ENCODE results near the gene SLC16A9.
"Not testable (repeated sequence)": the region's sequence is repeated elsewhere in the genome, so short reads cannot be mapped to it uniquely, and the experiment has no call there.

The SLC16A9 gene

DNA sequence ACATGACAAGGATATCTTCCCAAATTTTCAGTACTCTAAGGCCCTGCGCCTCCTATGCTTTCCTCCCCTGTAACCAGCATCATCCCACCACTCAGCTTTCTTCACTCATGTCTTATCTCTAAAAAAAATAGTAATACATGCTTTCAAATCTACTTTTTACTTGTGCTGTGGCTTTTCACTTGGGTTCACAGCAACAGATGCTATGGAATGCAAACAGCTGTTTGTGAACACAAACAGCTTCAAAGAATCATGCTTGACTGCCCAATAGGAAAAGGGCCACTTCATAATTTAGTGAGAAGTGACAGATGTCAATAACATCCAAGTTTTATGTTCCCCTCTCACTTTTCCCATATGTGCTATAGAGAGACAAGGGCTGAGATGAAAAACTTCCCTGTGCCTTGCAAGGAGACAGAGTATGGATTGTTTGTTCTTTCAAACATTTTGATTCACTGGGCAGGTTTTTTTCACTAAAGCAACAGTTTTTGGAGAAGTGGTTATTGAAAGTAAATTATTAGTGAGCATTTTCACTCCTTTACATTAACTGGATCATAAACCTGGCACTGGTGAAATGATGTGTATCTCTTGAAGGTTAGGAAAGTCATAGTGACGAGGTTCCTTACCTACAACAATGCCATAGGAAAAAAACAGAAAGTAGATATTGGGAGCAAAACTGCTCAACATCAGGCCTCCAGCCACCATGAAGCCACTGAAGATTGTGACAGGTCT is 37.3 kb downstream of the SLC16A9 start:
- no peak for DNase-seq

DNA sequence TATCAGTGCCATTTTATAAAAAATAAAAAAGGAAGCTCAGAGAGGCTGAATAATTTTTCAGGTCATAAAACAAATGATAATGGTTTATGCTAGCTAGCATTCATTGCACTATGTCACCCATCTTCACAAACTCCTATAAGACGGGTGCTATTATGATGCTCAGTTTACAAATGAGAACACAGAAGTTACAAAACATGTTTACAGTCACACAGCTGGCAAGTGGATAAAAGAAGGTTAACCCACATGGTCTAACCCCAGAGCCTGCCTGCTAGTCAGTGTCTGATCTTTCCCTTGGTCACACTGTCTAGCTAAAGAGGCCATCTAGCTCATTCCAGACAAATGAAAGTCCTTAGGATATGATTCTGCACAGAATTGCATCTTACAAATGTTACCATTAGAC is 39.4 kb downstream of the SLC16A9 start:
- no peak for DNase-seq

DNA sequence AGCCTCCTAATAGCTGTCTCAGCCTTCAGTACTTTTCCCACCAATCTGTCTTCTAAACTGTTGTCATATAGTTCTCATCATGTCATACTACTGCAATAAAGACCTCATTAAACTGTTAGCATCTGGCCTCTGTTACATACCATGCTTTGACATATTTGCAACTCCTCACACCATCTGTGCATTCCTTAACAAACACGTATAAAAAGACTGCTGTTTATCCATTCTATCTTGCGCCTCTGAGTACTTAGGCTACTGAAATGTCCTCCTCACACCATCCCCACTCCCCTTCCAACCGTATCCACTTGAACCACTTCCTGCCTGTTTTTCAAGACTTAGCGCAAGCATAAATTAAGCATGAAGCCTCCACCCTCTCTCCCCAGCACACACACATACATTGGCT is 41.6 kb downstream of the SLC16A9 start:
- no peak for DNase-seq

DNA sequence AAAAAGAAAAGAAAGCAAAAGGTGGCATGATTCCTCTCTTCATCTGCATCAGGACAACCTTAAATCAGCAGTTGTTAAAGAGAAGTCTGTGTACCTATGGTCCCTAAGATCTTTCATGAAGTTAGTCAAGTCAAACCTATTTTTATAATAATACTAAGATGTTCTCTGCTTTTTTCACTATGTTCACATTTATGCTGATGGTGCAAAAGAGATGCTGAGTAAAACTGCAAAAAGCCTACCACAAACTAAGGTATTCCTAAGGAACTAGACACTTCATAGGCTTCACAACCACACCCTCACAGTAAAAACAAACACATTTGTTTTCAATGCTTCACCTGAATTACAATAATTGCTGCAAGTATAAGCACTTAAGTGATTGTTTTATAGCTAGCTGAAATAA is 43.3 kb downstream of the SLC16A9 start:
- DNase-seq = no peak

DNA sequence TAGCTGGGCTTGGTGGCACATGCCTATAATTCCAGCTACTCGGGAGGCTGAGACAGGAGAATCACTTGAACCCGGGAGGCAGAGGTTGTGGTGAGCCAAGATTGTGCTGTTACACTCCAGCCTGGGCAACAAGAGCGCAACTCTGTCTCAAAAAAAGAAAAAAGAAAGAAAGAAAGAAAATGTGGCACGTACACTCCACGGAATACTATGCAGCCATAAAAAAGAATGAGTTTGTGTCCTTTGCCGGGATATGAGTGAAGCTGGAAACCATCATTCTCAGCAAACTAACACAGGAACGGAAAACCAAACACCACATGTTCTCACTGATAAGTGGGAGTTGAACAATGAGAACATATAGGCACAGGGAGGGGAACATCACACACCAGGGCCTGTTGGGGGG is 46.4 kb downstream of the SLC16A9 start:
- not testable (repeated sequence) for DNase-seq

GRCh38 chr10:59657724-59658123 is 51.9 kb downstream of the SLC16A9 start:
- no peak for DNase-seq

GRCh38 chr10:59655309-59655708 is 54.3 kb downstream of the SLC16A9 start:
- DNase-seq = no peak

GRCh38 chr10:59654007-59654406 is 55.6 kb downstream of the SLC16A9 start:
- DNase-seq = no peak

GRCh38 chr10:59651902-59652301 is 57.7 kb downstream of the SLC16A9 start:
- DNase-seq = no peak

GRCh38 chr10:59649606-59650346 is 59.9 kb downstream of the SLC16A9 start:
- DNase-seq = no peak

- no peak for DNase-seq
These were observed 60.9 kb downstream of the SLC16A9 start for GRCh38 chr10:59648711-59649201.

- DNase-seq = no peak
These were observed 64.8 kb downstream of the SLC16A9 start for GRCh38 chr10:59644841-59645240.

DNA sequence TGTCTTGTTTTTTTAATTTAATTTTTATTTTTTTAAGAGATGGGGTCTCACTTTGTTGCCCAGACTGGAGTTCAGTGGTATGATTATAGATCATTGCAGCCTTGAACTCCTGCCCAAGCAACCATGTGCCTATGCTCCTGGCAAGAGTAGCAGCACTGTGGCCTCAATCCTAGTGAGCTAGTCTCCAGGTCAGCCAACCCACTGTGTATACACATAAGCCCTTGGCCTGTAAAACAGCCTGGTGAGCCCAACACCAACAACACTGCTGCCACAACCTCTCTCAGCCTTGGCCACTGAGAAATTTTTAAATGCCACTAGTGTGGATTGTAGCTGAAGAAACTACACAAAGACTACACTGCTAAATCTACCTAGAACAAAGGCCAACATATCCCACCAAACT is 68.0 kb downstream of the SLC16A9 start:
- not testable (repeated sequence) for DNase-seq

- no peak for DNase-seq
These were observed 74.0 kb downstream of the SLC16A9 start for GRCh38 chr10:59635502-59636290.

DNA sequence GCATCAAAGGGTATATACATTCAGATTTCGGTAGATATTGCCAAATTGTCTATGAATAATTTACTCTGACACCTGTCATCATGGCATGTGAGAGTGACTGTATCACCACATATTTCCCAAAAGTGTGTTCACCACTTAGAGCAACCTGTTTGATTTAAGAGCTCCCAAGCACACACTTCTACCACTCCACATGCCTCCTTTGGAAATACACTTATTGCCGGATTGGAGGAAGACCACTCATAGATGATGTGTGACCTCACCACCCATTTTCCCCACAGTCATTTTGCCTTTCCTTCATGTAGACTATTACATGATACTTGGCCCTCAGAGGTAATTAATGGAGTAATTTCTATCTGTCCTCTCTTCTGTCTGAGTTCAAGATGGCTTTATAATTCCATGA is 75.5 kb downstream of the SLC16A9 start:
- DNase-seq = no peak

DNA sequence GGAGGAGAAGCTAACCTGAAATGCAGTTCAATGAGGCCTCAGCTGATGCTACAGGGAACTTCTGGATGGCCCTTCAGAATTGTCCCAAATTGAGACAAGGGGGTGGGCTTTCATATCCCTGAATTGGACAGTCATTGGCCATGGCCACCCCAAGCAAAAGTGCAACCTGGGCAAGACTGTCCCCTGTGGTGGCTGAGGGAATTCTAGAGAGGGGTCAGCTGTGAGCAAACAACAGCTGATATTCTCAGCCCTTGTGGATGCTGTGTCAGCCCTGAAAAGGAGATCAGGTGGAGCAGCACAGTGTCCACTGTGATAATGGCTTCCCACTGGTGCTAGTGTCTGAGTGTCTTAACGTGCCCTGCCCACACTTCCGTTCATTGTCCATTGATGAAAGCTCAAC is 76.6 kb downstream of the SLC16A9 start:
- DNase-seq = no peak

DNA sequence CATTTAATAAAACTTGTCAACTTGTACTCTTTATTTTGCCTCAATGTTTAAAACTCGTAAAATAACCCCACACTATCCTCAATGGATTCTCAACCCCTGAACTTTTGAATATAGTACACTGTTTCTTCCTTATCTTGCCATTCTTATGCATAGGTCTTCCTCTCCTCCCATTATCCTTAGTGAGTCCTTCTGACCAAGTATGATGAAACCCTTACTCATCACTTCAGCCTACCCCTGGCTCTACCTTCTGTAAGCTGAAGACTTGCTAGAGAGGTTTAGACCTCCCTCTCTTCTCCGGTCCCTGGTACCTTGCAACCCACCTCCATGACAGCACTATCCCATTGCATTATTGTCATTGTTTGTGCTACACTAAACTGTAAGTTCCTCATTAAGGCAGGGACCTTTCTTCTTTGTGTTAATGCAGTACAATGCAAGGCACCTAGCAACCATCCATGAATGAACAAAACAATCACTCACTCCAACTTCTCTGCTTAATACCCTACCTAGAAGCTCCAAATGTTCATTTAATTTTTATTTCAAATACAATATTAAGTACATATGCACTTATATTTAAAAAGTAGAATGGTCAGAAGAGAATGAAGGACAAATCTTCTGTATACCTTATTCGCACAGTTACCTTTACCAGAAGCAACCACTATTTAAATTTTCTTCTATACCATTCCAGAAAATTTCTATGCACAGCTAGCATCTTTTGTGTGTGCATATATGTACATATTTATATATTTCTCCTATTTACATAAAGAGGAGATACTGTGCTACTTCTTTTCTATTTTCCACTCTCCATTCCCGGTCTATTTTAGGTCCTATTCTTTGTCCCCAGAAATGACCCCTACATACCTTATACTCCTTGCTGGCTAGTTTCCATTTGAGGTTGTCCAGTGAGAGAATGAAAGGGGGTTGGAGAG is 77.5 kb downstream of the SLC16A9 start:
- no peak for DNase-seq

DNA sequence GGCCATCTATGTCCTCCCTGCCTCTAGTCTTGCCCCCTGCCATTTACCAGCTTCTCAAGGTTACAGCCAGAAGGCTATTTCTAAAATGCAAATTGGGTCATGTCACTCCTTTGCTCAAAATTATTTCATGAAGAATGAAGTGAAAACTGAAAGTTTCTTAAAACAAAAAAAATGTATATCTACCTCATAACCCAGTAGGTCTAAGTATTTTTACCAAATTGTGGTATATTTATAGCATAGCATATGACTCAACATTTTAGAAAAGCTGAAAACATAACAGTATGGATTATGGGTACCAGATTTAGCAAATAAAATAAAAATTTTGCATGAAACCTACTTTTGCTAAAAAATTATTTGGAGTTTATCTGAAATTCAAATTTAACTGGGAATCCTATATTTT is 78.4 kb downstream of the SLC16A9 start:
- no peak for DNase-seq

DNA sequence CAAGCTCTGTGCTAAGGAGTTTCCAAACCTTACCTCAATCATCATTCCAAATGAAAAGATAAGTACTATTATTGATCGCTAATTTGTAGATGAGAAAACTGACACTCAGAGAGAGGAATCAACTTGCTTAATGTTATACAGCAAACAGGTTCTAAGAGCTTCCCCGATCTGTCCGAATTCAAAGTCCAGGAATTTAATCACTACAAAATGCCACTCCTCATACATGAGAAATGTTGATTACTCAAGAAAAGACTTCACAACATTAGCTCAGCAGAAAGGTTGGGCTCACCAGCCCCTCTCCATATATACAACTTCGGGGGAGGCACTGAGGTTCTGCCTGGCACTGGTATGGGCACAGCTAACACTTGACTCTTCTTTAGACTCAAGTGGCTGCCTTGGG is 80.7 kb downstream of the SLC16A9 start:
- no peak for DNase-seq

DNA sequence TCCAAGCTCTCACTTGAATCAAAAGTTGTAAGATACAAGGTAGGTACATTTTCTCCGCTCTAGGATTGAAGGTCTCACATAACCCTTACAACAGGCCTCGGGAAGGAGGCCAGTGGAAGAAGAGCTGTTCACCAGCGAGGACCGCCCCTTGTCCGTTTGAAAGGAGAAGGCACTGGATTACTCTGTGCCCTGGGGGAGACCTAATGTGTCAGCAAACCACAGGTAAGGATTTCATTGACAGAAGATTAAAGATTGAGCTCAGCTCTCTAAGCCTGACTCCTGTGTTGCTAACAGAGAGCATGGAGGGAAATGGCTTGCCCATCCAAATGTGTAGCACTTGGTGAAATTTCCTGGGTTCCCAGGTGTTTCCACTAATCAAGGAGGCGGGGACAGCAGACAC is 81.2 kb downstream of the SLC16A9 start:
- no peak for DNase-seq

- no peak for DNase-seq
These were observed 82.2 kb downstream of the SLC16A9 start for GRCh38 chr10:59627366-59628018.

DNA sequence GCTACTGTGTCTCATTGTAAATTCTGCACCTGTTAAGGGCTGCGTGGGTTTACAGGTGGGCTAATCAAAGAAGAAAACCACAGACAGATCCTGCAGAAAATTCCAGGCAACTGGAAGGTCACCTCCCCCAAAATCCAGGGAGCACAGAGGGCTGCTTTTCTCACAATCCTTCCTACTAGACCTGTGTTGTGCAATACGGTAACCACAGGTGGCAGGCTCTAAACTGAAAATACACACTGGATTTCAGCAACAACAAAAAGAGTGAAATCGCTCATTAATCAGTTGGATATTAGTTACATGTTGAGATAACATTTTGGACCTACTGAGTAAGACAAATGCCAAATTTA is 83.2 kb downstream of the SLC16A9 start:
- DNase-seq = no peak
